ENCODE results near the gene RNF150. TPM values are rescaled to one million over a fixed set of nuclear protein-coding genes. Genes with fewer than 3 reads are reported as not detected.
"Not testable (repeated sequence)": the region's sequence is repeated elsewhere in the genome, so short reads cannot be mapped to it uniquely, and the experiment has no call there.

RNF150 gene
- total and polyA plus RNA-seq, 3 donors from 2014 or later, result 4.7 to 7.8 (median 6.5) TPM

DNA sequence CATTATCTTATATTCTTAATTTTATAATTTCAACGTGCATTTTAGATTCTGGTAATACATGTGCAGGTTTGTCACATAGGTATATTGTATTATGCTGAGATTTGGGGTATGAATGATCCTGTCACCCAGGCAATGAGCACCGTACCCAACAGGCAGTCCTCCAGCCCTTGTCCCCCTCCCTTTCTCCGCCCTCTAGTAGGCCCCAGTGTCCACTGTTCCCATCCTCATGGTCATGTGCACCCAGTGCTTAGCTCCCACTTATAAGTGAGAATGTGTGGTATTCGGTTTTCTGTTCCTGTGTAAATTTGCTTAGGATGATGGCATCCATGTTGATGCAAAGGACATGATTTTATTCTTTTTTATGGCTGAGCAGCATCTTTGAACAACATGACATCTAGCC lies 70.6 kb downstream of the RNF150 start:
- no peaks in the 10 kb centered on the region for H3K27me3 ChIP-seq
- H3K27ac ChIP-seq, result no peak overlapping the region
- intact Hi-C loops (cut with DNase I; ENCODE audit: low total_unique reads), result no loop called here
- H3K4me3 ChIP-seq, result no peak overlapping the region
- DNase-seq, result no peak
- TF ChIP-seq, protein P1, sequence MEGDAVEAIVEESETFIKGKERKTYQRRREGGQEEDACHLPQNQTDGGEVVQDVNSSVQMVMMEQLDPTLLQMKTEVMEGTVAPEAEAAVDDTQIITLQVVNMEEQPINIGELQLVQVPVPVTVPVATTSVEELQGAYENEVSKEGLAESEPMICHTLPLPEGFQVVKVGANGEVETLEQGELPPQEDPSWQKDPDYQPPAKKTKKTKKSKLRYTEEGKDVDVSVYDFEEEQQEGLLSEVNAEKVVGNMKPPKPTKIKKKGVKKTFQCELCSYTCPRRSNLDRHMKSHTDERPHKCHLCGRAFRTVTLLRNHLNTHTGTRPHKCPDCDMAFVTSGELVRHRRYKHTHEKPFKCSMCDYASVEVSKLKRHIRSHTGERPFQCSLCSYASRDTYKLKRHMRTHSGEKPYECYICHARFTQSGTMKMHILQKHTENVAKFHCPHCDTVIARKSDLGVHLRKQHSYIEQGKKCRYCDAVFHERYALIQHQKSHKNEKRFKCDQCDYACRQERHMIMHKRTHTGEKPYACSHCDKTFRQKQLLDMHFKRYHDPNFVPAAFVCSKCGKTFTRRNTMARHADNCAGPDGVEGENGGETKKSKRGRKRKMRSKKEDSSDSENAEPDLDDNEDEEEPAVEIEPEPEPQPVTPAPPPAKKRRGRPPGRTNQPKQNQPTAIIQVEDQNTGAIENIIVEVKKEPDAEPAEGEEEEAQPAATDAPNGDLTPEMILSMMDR (IDR thresholded peaks at IDR 0.05), result no peak
- no peak for TF ChIP-seq POLR2A (IDR thresholded peaks at IDR 0.05)
- no peaks in the 10 kb centered on the region for H3K36me3 ChIP-seq (ENCODE audit: low read depth, missing control alignments)
- H3K4me1 ChIP-seq, result no peaks in the 10 kb centered on the region
- no peaks in the 10 kb centered on the region for H3K9me3 ChIP-seq
- 82 to 85% methylated on average over 4 of the region's 4 CpGs for WGBS, 2 donors

DNA sequence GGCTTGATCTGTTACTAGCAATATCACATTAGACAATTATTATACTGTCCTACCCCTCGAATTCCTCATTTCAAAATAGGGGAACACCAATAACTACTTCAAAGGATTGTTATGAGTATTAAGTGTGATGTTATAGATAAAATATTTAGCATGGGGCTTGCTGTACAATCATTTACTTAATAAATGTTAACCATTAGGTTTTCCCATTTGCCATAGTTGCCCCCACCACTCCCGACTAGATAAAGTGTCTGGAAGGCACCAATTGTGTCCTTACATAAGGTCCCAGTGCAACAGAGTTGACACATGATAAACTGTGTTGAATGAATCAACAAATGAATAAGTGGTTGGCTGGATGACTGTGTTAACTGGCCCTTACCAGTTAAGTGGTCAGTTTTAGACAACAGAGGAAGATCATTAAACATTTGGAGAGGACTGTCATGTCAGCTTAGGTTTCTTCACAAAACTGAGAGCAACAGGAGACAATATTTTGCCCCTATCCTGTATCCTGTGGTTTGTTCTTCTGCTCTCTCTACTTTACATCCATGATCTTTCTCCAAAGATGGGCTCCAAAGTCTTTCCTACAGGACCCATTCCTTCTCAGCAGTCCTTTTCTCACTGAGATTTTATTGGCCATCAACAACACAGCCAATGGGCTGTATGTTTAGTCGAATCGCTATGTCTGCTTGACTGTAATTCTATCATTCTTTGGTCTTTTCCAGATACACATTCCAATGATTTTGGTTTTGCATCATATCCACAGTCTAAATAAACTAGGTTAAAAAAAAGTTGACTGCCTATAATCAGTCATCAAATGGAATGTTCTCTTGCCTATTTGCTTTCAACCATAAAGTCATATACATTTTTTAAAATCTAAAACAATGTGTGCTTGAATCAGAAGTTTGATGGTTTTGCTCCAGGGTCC lies 74.4 kb downstream of the RNF150 start:
- DNase-seq, result no peak
- H3K9me3 ChIP-seq, result no peaks in the 10 kb centered on the region
- 92 to 94% methylated on average over 4 of the region's 4 CpGs for WGBS, 2 donors
- H3K27ac ChIP-seq, result no peak overlapping the region
- intact Hi-C loops (cut with DNase I; ENCODE audit: low total_unique reads), result no loop called here
- H3K36me3 ChIP-seq (ENCODE audit: low read depth, missing control alignments), result no peaks in the 10 kb centered on the region
- H3K4me1 ChIP-seq, result no peaks in the 10 kb centered on the region
- TF ChIP-seq, protein P1 (IDR thresholded peaks at IDR 0.05), result no peak
- TF ChIP-seq POLR2A (IDR thresholded peaks at IDR 0.05), result no peak
- H3K27me3 ChIP-seq, result no peaks in the 10 kb centered on the region
- no peak overlapping the region for H3K4me3 ChIP-seq

DNA sequence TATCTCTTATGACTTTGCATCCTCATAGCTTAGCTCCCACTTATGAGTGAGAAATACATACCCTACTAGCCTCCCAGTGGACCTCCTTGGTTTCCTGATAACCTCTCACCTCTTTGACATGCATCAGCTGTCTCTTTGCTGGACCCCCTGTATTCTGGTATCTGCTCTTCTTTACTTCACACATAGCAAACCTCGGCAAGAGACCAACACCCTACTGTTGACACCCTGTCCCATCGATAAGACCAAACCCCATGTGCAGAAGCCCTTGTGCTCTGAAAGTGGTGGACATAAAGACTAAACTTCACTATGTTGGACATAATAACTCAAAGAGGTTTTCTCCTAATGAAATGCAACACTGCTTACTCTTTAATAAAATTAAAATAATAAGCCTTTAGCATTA lies 75.7 kb downstream of the RNF150 start:
- H3K27ac ChIP-seq, result no peak overlapping the region
- no peak overlapping the region for H3K4me3 ChIP-seq
- no peaks in the 10 kb centered on the region for H3K36me3 ChIP-seq (ENCODE audit: low read depth, missing control alignments)
- H3K27me3 ChIP-seq, result no peaks in the 10 kb centered on the region
- H3K9me3 ChIP-seq, result no peaks in the 10 kb centered on the region
- WGBS, 2 donors, result 78 to 91% methylated on average over 2 of the region's 2 CpGs
- intact Hi-C loops (cut with DNase I; ENCODE audit: low total_unique reads), result no loop called here
- no peaks in the 10 kb centered on the region for H3K4me1 ChIP-seq
- DNase-seq, result no peak
- TF ChIP-seq, protein P1 (IDR thresholded peaks at IDR 0.05), result no peak
- TF ChIP-seq POLR2A (IDR thresholded peaks at IDR 0.05), result no peak

DNA sequence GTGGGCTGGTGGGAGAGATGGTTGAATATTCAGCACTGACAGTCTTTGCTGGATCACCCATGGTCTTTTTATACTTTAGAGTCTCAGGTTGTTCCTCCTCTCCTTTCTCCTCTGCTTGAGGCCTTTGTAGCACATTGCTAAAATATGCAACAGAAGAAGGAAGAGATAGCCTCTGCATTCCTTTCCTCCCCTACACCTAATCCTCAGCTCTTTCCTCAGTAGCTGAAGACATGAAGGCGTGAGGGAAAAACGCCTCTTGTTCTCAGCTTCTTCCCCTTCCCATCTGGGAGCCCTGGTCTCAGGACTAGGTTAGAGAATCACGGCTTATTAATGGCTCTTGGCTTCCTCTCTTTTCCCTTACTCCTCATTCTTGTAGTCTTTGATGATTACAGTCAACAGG lies 76.8 kb downstream of the RNF150 start:
- TF ChIP-seq POLR2A (IDR thresholded peaks at IDR 0.05), result no peak
- TF ChIP-seq, protein P1 (IDR thresholded peaks at IDR 0.05), result no peak
- no peaks in the 10 kb centered on the region for H3K27me3 ChIP-seq
- no peak overlapping the region for H3K27ac ChIP-seq
- H3K9me3 ChIP-seq, result no peaks in the 10 kb centered on the region
- no peaks in the 10 kb centered on the region for H3K4me1 ChIP-seq
- no peak for DNase-seq
- 77 to 84% methylated on average over 3 of the region's 3 CpGs for WGBS, 2 donors
- intact Hi-C loops (cut with DNase I; ENCODE audit: low total_unique reads), result no loop called here
- H3K36me3 ChIP-seq (ENCODE audit: low read depth, missing control alignments), result no peaks in the 10 kb centered on the region
- no peak overlapping the region for H3K4me3 ChIP-seq

- TF ChIP-seq, protein P1 (IDR thresholded peaks at IDR 0.05), result no peak
- no peak for TF ChIP-seq POLR2A (IDR thresholded peaks at IDR 0.05)
- intact Hi-C loops (cut with DNase I; ENCODE audit: low total_unique reads), result no loop called here
Measured at GRCh38 chr4:141054446-141054845, 78.8 kb downstream of the RNF150 start.

GRCh38 chr4:141050999-141051398 lies 82.3 kb downstream of the RNF150 start:
- 62 to 80% methylated on average over 1 of the region's 1 CpG for WGBS, 2 donors
- DNase-seq; intact Hi-C loops (cut with DNase I; ENCODE audit: low total_unique reads): not testable (repeated sequence)

More at GRCh38 chr4:141054446-141054845, 78.8 kb downstream of the RNF150 start:
- Histone ChIP-seq H3K9me3 (no peaks in the 10 kb centered on the region), H3K4me1 (no peaks in the 10 kb centered on the region), H3K4me3 (no peak overlapping the region), H3K36me3 (ENCODE audit: low read depth, missing control alignments) (no peaks in the 10 kb centered on the region), H3K27ac (no peak overlapping the region), H3K27me3 (no peaks in the 10 kb centered on the region)
- DNase-seq, result no peak
- 78 to 86% methylated on average over 2 of the region's 2 CpGs for WGBS, 2 donors

More at GRCh38 chr4:141050999-141051398, 82.3 kb downstream of the RNF150 start:
- not testable (repeated sequence) for H3K9me3 ChIP-seq; H3K36me3 ChIP-seq (ENCODE audit: low read depth, missing control alignments); H3K27me3 ChIP-seq; H3K4me1 ChIP-seq; H3K4me3 ChIP-seq; H3K27ac ChIP-seq
